OCI-LY3 (cell line): Measurements from ENCODE around the gene MGRN1.

Experiments used
- H2AFZ ChIP-seq: fragments of 200-600, 300-600 bp; shearing (Covaris generic); 2 replicates; pipeline ENCODE4 v1.6.0; 2014; ENCODE audit warnings: antibody characterized with exemption, low read depth, low read length
- H3K27ac ChIP-seq: fragments of 200-600, 300-600 bp; sonication (generic); 2 replicates; pipeline ENCODE4 v1.5.1; 2014; ENCODE audit warnings: mild to moderate bottlenecking, low read length, moderate library complexity, mixed read lengths
- H3K27me3 ChIP-seq: fragments of 200-600, 300-600 bp; sonication (generic); 2 replicates; pipeline ENCODE4 v1.6.1; 2014; ENCODE audit warnings: low read depth, low read length, mixed read lengths
- H3K36me3 ChIP-seq: fragments of 200-600, 300-600 bp; sonication (generic); replicated peaks from 2 replicates; pipeline ENCODE3; 2014; ENCODE audit warnings: low read depth, low read length, mixed read lengths
- H3K4me1 ChIP-seq: fragments of 300-600, 200-600 bp; sonication (generic); 2 replicates; pipeline ENCODE4 v1.6.1; 2014; ENCODE audit warnings: low read length, mixed read lengths
- H3K4me2 ChIP-seq: fragments of 200-600, 300-600 bp; sonication (generic); 2 replicates; pipeline ENCODE4 v1.6.1; 2014; ENCODE audit warnings: low read length, mixed read lengths
- H3K4me3 ChIP-seq: fragments of 300-600, 200-600 bp; sonication (generic); 2 replicates; pipeline ENCODE4 v1.5.1; 2014; ENCODE audit warnings: antibody characterized with exemption, mild to moderate bottlenecking, low read length, moderate library complexity
- H3K79me2 ChIP-seq: fragments of 300-600, 200-600 bp; shearing (Covaris generic); 2 replicates; pipeline ENCODE4 v1.6.1; 2014; ENCODE audit warnings: mild to moderate bottlenecking, low read length, mixed read lengths
- H3K9ac ChIP-seq: fragments of 300-600, 200-600 bp; shearing (Covaris generic); 2 replicates; pipeline ENCODE4 v1.6.0; 2014; ENCODE audit warnings: mild to moderate bottlenecking, low read length, moderate library complexity
- H3K9me3 ChIP-seq: fragments of 200-600, 300-600 bp; shearing (Covaris generic); 2 replicates; pipeline ENCODE4 v1.6.1; 2014; ENCODE audit warnings: low read length, mixed read lengths; ENCODE audit not compliant: insufficient read depth
- H4K20me1 ChIP-seq: fragments of 200-600, 300-600 bp; sonication (generic); 2 replicates; pipeline ENCODE4 v1.6.1; 2016; ENCODE audit warnings: low read length, mixed read lengths; ENCODE audit not compliant: insufficient read depth
- EZH2phosphoT487 ChIP-seq: fragments of 200-600 bp; shearing (Covaris generic); IDR thresholded peaks from 2 replicates; pipeline ENCODE4 v1.6.1; 2018; ENCODE audit warnings: antibody characterized with exemption, mixed run types, low read depth
- TF ChIP-seq, protein P1 (sequence below): fragments of 200-600, 300-600 bp; sonication (generic); IDR thresholded peaks from 2 replicates; pipeline ENCODE4 v1.5.1; 2014; ENCODE audit warnings: antibody characterized with exemption, low read length, low read depth

The MGRN1 gene

GRCh38 chr16:4578961-4579530 lies 45.6 kb upstream of the MGRN1 start:
- no peaks in the 10 kb centered on the region for H3K27me3 ChIP-seq
- TF ChIP-seq, protein P1, sequence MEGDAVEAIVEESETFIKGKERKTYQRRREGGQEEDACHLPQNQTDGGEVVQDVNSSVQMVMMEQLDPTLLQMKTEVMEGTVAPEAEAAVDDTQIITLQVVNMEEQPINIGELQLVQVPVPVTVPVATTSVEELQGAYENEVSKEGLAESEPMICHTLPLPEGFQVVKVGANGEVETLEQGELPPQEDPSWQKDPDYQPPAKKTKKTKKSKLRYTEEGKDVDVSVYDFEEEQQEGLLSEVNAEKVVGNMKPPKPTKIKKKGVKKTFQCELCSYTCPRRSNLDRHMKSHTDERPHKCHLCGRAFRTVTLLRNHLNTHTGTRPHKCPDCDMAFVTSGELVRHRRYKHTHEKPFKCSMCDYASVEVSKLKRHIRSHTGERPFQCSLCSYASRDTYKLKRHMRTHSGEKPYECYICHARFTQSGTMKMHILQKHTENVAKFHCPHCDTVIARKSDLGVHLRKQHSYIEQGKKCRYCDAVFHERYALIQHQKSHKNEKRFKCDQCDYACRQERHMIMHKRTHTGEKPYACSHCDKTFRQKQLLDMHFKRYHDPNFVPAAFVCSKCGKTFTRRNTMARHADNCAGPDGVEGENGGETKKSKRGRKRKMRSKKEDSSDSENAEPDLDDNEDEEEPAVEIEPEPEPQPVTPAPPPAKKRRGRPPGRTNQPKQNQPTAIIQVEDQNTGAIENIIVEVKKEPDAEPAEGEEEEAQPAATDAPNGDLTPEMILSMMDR = no peak
- TF ChIP-seq EZH2phosphoT487 = no peak
- no peak overlapping the region for H3K4me3 ChIP-seq
- no peaks in the 10 kb centered on the region for H3K9me3 ChIP-seq
- no peaks in the 10 kb centered on the region for H3K36me3 ChIP-seq
- no peaks in the 10 kb centered on the region for H3K79me2 ChIP-seq
- H3K4me2 ChIP-seq = no peak overlapping the region
- H3K4me1 ChIP-seq = no peaks in the 10 kb centered on the region
- H2AFZ ChIP-seq = no peak overlapping the region
- no peaks in the 10 kb centered on the region for H4K20me1 ChIP-seq
- no peak overlapping the region for H3K27ac ChIP-seq
- H3K9ac ChIP-seq = no peak overlapping the region

GRCh38 chr16:4580250-4580649 lies 44.4 kb upstream of the MGRN1 start:
- no peaks in the 10 kb centered on the region for H3K4me1 ChIP-seq
- H3K27me3 ChIP-seq = no peaks in the 10 kb centered on the region
- no peaks in the 10 kb centered on the region for H4K20me1 ChIP-seq
- TF ChIP-seq, protein P1 = no peak
- no peak for TF ChIP-seq EZH2phosphoT487
- H3K4me2 ChIP-seq = no peak overlapping the region
- H3K4me3 ChIP-seq = no peak overlapping the region
- no peak overlapping the region for H2AFZ ChIP-seq
- no peaks in the 10 kb centered on the region for H3K9me3 ChIP-seq
- no peaks in the 10 kb centered on the region for H3K36me3 ChIP-seq
- no peaks in the 10 kb centered on the region for H3K79me2 ChIP-seq
- H3K27ac ChIP-seq = no peak overlapping the region
- no peak overlapping the region for H3K9ac ChIP-seq

DNA sequence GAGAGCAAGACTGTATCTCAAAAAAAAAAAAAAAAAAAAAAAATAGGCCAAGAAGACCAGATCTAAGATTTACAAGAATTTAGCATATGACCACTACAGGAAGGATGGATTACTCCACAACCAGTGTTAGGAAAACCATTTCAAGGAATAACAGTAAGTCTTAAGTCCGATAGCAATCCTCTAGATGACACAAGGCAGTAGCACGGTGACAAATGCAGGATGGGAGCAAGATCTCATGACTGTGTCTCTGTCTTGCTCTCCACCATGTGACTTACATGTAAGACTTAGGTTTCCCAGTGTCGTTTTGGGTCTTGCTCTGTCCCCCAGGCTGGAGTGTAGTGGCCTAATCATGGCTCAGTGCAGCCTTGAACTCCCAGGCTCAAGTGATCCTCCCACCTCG lies 40.7 kb upstream of the MGRN1 start:
- H3K36me3 ChIP-seq = no peaks in the 10 kb centered on the region
- TF ChIP-seq EZH2phosphoT487 = no peak
- TF ChIP-seq, protein P1 = no peak
- no peaks in the 10 kb centered on the region for H4K20me1 ChIP-seq
- no peak overlapping the region for H3K4me3 ChIP-seq
- H3K27me3 ChIP-seq = 0 out of 2 replicates have a peak, but pooled peaks cover 15% of the 10 kb centered on the region
- H3K79me2 ChIP-seq = no peaks in the 10 kb centered on the region
- H3K4me2 ChIP-seq = no peak overlapping the region
- no peak overlapping the region for H2AFZ ChIP-seq
- H3K4me1 ChIP-seq = no peaks in the 10 kb centered on the region
- no peaks in the 10 kb centered on the region; the same call in 1 of the 2 replicates for H3K9me3 ChIP-seq
- H3K27ac ChIP-seq = no peak overlapping the region
- no peak overlapping the region for H3K9ac ChIP-seq

DNA sequence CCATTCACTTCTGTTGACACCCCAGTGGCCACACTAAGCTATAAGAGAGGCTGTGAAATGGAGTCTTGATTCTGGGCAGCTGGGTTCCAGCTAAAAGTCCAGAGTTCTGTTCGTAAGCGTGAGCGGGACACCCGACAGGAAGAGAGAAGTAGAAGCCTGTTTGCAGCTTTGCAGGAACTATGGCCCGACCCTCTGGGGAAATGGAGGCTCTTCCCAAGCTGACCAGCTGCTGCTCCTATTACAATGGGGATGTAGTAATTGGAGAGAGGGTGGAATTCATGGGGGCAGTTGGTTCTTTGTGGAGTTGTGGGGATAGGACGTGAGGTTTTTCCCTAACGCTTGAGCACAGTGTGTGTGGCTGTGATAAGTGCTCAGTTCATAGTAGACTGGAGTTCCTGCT lies 38.3 kb upstream of the MGRN1 start:
- Histone ChIP-seq H3K4me3 (no peak overlapping the region), H3K4me1 (no peaks in the 10 kb centered on the region), H3K79me2 (no peaks in the 10 kb centered on the region), H2AFZ (no peak overlapping the region), H3K36me3 (no peaks in the 10 kb centered on the region), H3K9me3 (no peaks in the 10 kb centered on the region; the same call in 1 of the 2 replicates), H3K4me2 (no peak overlapping the region), H3K27me3 (0 out of 2 replicates have a peak, but pooled peaks cover 15% of the 10 kb centered on the region), H3K27ac (no peak overlapping the region), H3K9ac (no peak overlapping the region), H4K20me1 (no peaks in the 10 kb centered on the region)
- no peak for TF ChIP-seq EZH2phosphoT487
- TF ChIP-seq, protein P1 = no peak
